Measurements from ENCODE around the gene PIEZO1.
"Not testable (repeated sequence)": the region's sequence is repeated elsewhere in the genome, so short reads cannot be mapped to it uniquely, and the experiment has no call there.

DNA sequence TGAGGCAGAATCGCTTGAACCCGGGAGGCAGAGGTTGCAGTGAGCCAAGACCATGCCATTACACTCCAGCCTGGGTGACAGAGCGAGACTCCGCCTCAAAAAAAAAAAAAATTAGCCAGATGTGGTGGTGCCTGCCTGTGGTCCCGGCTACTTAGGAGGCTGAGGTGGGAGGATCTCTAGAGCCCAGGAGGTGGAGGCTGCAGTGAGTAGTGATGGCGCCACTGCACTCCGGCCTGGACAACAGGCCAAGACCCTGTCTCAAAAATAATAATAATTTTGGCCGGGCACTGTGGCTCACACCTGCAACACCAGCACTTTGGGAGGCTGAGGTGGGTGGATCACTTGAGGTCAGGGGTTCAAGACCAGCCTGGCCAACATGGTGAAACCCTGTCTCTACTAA lies 3.7 kb upstream of the PIEZO1 start:
- not testable (repeated sequence) for TF ChIP-seq MYC (IDR thresholded peaks at IDR 0.05; ENCODE audit: low read depth, low read length); POLR2A (IDR thresholded peaks at IDR 0.05; ENCODE audit: extremely low read depth, insufficient read length)
- TF ChIP-seq, protein P1, sequence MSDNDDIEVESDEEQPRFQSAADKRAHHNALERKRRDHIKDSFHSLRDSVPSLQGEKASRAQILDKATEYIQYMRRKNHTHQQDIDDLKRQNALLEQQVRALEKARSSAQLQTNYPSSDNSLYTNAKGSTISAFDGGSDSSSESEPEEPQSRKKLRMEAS (IDR thresholded peaks at IDR 0.05; ENCODE audit: low read depth, low read length): not testable (repeated sequence)
- TF ChIP-seq, protein P2, sequence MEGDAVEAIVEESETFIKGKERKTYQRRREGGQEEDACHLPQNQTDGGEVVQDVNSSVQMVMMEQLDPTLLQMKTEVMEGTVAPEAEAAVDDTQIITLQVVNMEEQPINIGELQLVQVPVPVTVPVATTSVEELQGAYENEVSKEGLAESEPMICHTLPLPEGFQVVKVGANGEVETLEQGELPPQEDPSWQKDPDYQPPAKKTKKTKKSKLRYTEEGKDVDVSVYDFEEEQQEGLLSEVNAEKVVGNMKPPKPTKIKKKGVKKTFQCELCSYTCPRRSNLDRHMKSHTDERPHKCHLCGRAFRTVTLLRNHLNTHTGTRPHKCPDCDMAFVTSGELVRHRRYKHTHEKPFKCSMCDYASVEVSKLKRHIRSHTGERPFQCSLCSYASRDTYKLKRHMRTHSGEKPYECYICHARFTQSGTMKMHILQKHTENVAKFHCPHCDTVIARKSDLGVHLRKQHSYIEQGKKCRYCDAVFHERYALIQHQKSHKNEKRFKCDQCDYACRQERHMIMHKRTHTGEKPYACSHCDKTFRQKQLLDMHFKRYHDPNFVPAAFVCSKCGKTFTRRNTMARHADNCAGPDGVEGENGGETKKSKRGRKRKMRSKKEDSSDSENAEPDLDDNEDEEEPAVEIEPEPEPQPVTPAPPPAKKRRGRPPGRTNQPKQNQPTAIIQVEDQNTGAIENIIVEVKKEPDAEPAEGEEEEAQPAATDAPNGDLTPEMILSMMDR (IDR thresholded peaks at IDR 0.05; ENCODE audit: low read depth, low read length): not testable (repeated sequence)
